H1 (cell line): Measurements from ENCODE around the gene SLC7A8. TPM values are rescaled to one million over a fixed set of nuclear protein-coding genes. Genes with fewer than 3 reads are reported as not detected.

ENCODE experiments used
- CTCF ChIA-PET: fragments of 300-600 bp; sonication (Branson Sonifier 250); formaldehyde crosslinking; loops from one replicate; lab custom pipeline; 2021; ENCODE audit not compliant: partially characterized antibody; lab: Charles Lee
- POLR2A ChIA-PET: fragments of 300-600 bp; sonication (Branson Sonifier 250); formaldehyde crosslinking; loops from one replicate; lab custom pipeline; 2021; ENCODE audit warnings: inconsistent platforms; ENCODE audit not compliant: partially characterized antibody; lab: Charles Lee
- DNase-seq, 2 experiments: peaks; one replicate each; pipeline versions ENCODE4 v3.0.0 to v3.0.0-alpha.2; 2010 to 2022; ENCODE audit warnings: low spot score in 2 of 2, low read depth in 1 of 2, mixed read lengths in 1 of 2
- FAIRE-seq: peaks from 2 replicates; lab custom pipeline; 2011; peaks lifted over from hg19 to GRCh38; lab: Jason Lieb, UNC
- H2AFZ ChIP-seq: 2 replicates; pipeline ENCODE4 v1.8.1; 2012; ENCODE audit warnings: low read length, inconsistent platforms
- H2AK5ac ChIP-seq: 2 replicates; pipeline ENCODE4 v1.6.1; 2013; ENCODE audit warnings: low read depth, low read length
- H2BK120ac ChIP-seq: replicated peaks from 2 replicates; pipeline ENCODE3; 2013; ENCODE audit warnings: low read depth, low read length, inconsistent platforms
- H2BK12ac ChIP-seq: 2 replicates; pipeline ENCODE4 v1.6.1; 2013; ENCODE audit warnings: low read depth, low read length
- H2BK15ac ChIP-seq: 2 replicates; pipeline ENCODE4 v1.6.1; 2013; ENCODE audit warnings: low read length
- H2BK20ac ChIP-seq: 2 replicates; pipeline ENCODE4 v1.6.1; 2013; ENCODE audit warnings: low read length
- H2BK5ac ChIP-seq: 2 replicates; pipeline ENCODE4 v1.6.1; 2013; ENCODE audit warnings: low read depth, low read length
- H3K14ac ChIP-seq: 2 replicates; pipeline ENCODE4 v1.6.1; 2013; ENCODE audit warnings: inconsistent platforms; ENCODE audit not compliant: insufficient read length
- H3K18ac ChIP-seq: 2 replicates; pipeline ENCODE4 v1.6.1; 2013; ENCODE audit warnings: low read length; ENCODE audit errors: extremely low read depth
- H3K23ac ChIP-seq: 2 replicates; pipeline ENCODE4 v1.6.1; 2013; ENCODE audit warnings: inconsistent platforms; ENCODE audit not compliant: insufficient read length
- H3K23me2 ChIP-seq: 2 replicates; pipeline ENCODE4 v1.6.1; 2013; ENCODE audit warnings: low read depth, low read length
- H3K27ac ChIP-seq: 2 replicates; pipeline ENCODE4 v1.6.1; 2011; ENCODE audit warnings: low read depth, low read length, inconsistent platforms
- H3K27me3 ChIP-seq, 4 experiments: replicated peaks in 1 of 4; 1 replicate in 1 of 4; 2 replicates in 3 of 4; pipeline versions ENCODE4 v1.6.1 to v1.8.1; 2011 to 2013; ENCODE audit warnings: low read length in 3 of 4, mild to moderate bottlenecking in 3 of 4, inconsistent platforms in 2 of 4, mixed read lengths in 2 of 4, moderate library complexity in 1 of 4; ENCODE audit not compliant: control insufficient read depth in 3 of 4, insufficient read depth in 3 of 4; ENCODE audit errors: extremely low read depth in 1 of 4
- H3K36me3 ChIP-seq, 4 experiments: 2 replicates each; pipeline versions ENCODE4 v1.6.1 to v1.8.1; 2011 to 2013; ENCODE audit warnings: mild to moderate bottlenecking in 4 of 4, low read length in 3 of 4, moderate library complexity in 2 of 4, control low read depth in 1 of 4, inconsistent platforms in 1 of 4; ENCODE audit not compliant: insufficient read depth in 4 of 4, control insufficient read depth in 2 of 4
- H3K4ac ChIP-seq: replicated peaks from 2 replicates; pipeline ENCODE3; 2013; ENCODE audit warnings: low read length, low read depth, mixed read lengths, inconsistent platforms; ENCODE audit not compliant: insufficient read length
- H3K4me1 ChIP-seq, 4 experiments: replicated peaks in 1 of 4; 1 replicate in 1 of 4; 2 replicates in 3 of 4; pipeline versions ENCODE4 v1.6.1 to v1.8.1; 2011 to 2013; ENCODE audit warnings: low read length in 3 of 4, inconsistent platforms in 2 of 4, mixed read lengths in 1 of 4; ENCODE audit not compliant: insufficient read depth in 4 of 4, control insufficient read depth in 3 of 4
- H3K4me2 ChIP-seq, 2 experiments: 2 replicates each; pipeline versions ENCODE4 v1.6.1 to v1.8.1; 2011 to 2013; ENCODE audit warnings: low read depth in 2 of 2, low read length in 2 of 2, control low read depth in 1 of 2, inconsistent platforms in 1 of 2, mild to moderate bottlenecking in 1 of 2; ENCODE audit not compliant: insufficient read depth in 1 of 2
- H3K4me3 ChIP-seq, 4 experiments: fragments of 200-600, 300-600 bp in 1 of 4; sonication (generic), shearing (Covaris generic), sonication (Bioruptor Twin) in 1 of 4; 2 replicates each; pipeline versions ENCODE4 v1.5.1 to v1.8.1; 2011 to 2016; ENCODE audit warnings: low read length in 4 of 4, low read depth in 3 of 4, control low read depth in 2 of 4, inconsistent platforms in 2 of 4, mild to moderate bottlenecking in 2 of 4, mixed read lengths in 1 of 4, moderate library complexity in 1 of 4; ENCODE audit not compliant: insufficient read depth in 2 of 4; ENCODE audit errors: extremely low read depth in 1 of 4
- H3K56ac ChIP-seq: replicated peaks from 2 replicates; pipeline ENCODE3; 2013; ENCODE audit warnings: low read depth, mild to moderate bottlenecking, mixed read lengths, low read length, inconsistent platforms; ENCODE audit not compliant: insufficient read length
- H3K79me1 ChIP-seq: 2 replicates; pipeline ENCODE4 v1.6.1; 2013; ENCODE audit warnings: low read depth, low read length, control low read depth
- H3K79me2 ChIP-seq, 2 experiments: 2 replicates each; pipeline versions ENCODE4 v1.6.1 to v1.8.1; 2012 to 2013; ENCODE audit warnings: low read length in 2 of 2, mild to moderate bottlenecking in 2 of 2, inconsistent platforms in 1 of 2; ENCODE audit not compliant: insufficient read depth in 2 of 2, control insufficient read depth in 1 of 2
- H3K9ac ChIP-seq, 4 experiments: replicated peaks in 1 of 4; 1 replicate in 1 of 4; 2 replicates in 3 of 4; pipeline versions ENCODE4 v1.6.1 to v1.8.1; 2011 to 2013; ENCODE audit warnings: low read depth in 3 of 4, low read length in 3 of 4, control low read depth in 2 of 4, mild to moderate bottlenecking in 2 of 4, moderate library complexity in 2 of 4, inconsistent platforms in 1 of 4; ENCODE audit errors: extremely low read depth in 1 of 4
- H3K9me3 ChIP-seq, 2 experiments: 2 replicates each; pipeline versions ENCODE4 v1.6.1 to v1.8.1; 2012 to 2013; ENCODE audit warnings: mild to moderate bottlenecking in 2 of 2, moderate library complexity in 2 of 2, control low read depth in 1 of 2, inconsistent platforms in 1 of 2, low read depth in 1 of 2, low read length in 1 of 2, mixed read lengths in 1 of 2; ENCODE audit not compliant: insufficient read depth in 2 of 2
- H4K20me1 ChIP-seq, 2 experiments: replicated peaks in 1 of 2; 2 replicates each; pipeline versions ENCODE3 to v1.8.1; 2011 to 2013; ENCODE audit warnings: inconsistent platforms in 2 of 2, low read length in 2 of 2, mild to moderate bottlenecking in 1 of 2; ENCODE audit not compliant: insufficient read depth in 2 of 2, control insufficient read depth in 1 of 2
- H4K5ac ChIP-seq: 2 replicates; pipeline ENCODE4 v1.6.1; 2013; ENCODE audit warnings: low read length, low read depth, mixed read lengths, inconsistent platforms; ENCODE audit not compliant: insufficient read length
- H4K8ac ChIP-seq: 2 replicates; pipeline ENCODE4 v1.8.0; 2013; ENCODE audit warnings: mild to moderate bottlenecking, moderate library complexity, low read length, inconsistent platforms; ENCODE audit not compliant: insufficient read depth; ENCODE audit errors: extremely low read depth
- H4K91ac ChIP-seq: replicated peaks from 2 replicates; pipeline ENCODE3; 2013; ENCODE audit warnings: low read length, mixed read lengths, inconsistent platforms; ENCODE audit not compliant: insufficient read length
- WGBS, 2 experiments: shearing (Covaris generic) in 1 of 2; methylation state at CpG; one replicate each; pipeline versions ENCODE4 v1.1.6 to v1.1.7; 2013 to 2015; ENCODE audit warnings: low lambda C conversion rate in 2 of 2, mixed read lengths in 2 of 2, inconsistent platforms in 1 of 2, low coverage in 1 of 2, missing lambda C conversion rate in 1 of 2; ENCODE audit not compliant: insufficient replicate concordance in 2 of 2, insufficient coverage in 1 of 2, insufficient read length in 1 of 2; ENCODE audit errors: extremely low coverage in 1 of 2, missing lambda C conversion rate in 1 of 2; 5-methylcytosine and 5-hydroxymethylcytosine counted together
- polyA plus RNA-seq, 7 experiments: library from polyadenylated mRNA; depleted of rRNA in 3 of 7; stranded (reverse) in 5 of 7; unstranded in 2 of 7; fragments of >200 nt in 5 of 7; fragments of 200-250 nt in 2 of 7; gene quantifications; 1 replicate in 5 of 7; 2 replicates in 1 of 7; 4 replicates in 1 of 7; pipeline versions ENCODE4 v1.2.1 to v1.2.3, GENCODE V29; 2011 to 2013; ENCODE audit warnings: missing spikeins in 2 of 7, mixed read lengths in 2 of 7
- total RNA-seq: library from RNA; stranded (reverse); fragmentation: NEBNext Ultra II Directional; extraction: Animal tissue kit (Norgen Biotek cat#: 25700); gene quantifications from 2 replicates; pipeline ENCODE4 v1.2.1, GENCODE V29; 2021

The SLC7A8 gene
- total and polyA plus RNA-seq, 2 of the 8 experiments (the other 6 are each of a cell fraction or from before 2014, with no cell fraction given): 182 to 204 TPM

- FAIRE-seq: no peak
- peak within 1 kb of the TSS; percentile 31 for H2BK120ac ChIP-seq
- H3K9ac ChIP-seq: no peak within 1 kb of the TSS
- H3K18ac ChIP-seq: 0 out of 2 replicates have a peak within 1 kb of the TSS, but pooled peaks have one; percentile 25
- no peak within 1 kb of the TSS for H3K4me2 ChIP-seq
- H4K91ac ChIP-seq: peak within 1 kb of the TSS; percentile 34
- no peak within 1 kb of the TSS for H3K56ac ChIP-seq
- H2BK15ac ChIP-seq: peak within 1 kb of the TSS; percentile 63
- no peak for DNase-seq
- no peak within 1 kb of the TSS for H2BK20ac ChIP-seq
- WGBS, 2 experiments: 95% methylated on average over 16 of the region's 32 CpGs; no CpG with 5 or more reads in 1 of the 2 experiments
- H3K27ac ChIP-seq: no peak within 1 kb of the TSS
- H2AFZ ChIP-seq: peak within 1 kb of the TSS; percentile 43; the same call in 1 of the 2 replicates
- H4K20me1 ChIP-seq: no peaks in the 10 kb centered on the region
- H2BK12ac ChIP-seq: peak within 1 kb of the TSS; percentile 75; the same call in 1 of the 2 replicates
- no peaks in the 10 kb centered on the region for H3K23me2 ChIP-seq
- POLR2A ChIA-PET: interaction anchor here (0.8 to 1.5 kb wide), 5 partner anchors 10 to 65 kb away, joined by 3 to 6 read pairs (median 4); partner anchors contain the start of genes ACIN1, C14orf119 and SLC7A8
- 0 out of 7 replicates have a peak, but pooled peaks cover 0 to 3% (median 0%) of the 10 kb centered on the region in 4 experiments for H3K27me3 ChIP-seq
- CTCF ChIA-PET: interaction anchor here (0.6 to 11.8 kb wide), 15 partner anchors 8 to 192 kb away, joined by 3 to 290 read pairs (median 4); partner anchors contain the start of gene SLC7A8
- no peaks in the 10 kb centered on the region for H3K79me1 ChIP-seq
- no peak within 1 kb of the TSS for H3K14ac ChIP-seq
- H3K4me1 ChIP-seq: peaks cover 0 to 14% (median 6%) of the 10 kb centered on the region in 4 experiments; a peak in 6 of 7 replicates
- no peak within 1 kb of the TSS for H4K5ac ChIP-seq
- H3K4me3 ChIP-seq: no peak within 1 kb of the TSS
- H3K9me3 ChIP-seq: no peaks in the 10 kb centered on the region; a peak in 1 of 4 replicates
- H4K8ac ChIP-seq: peak within 1 kb of the TSS; percentile 66
- H2BK5ac ChIP-seq: peak within 1 kb of the TSS; percentile 15; the same call in 1 of the 2 replicates
- H3K4ac ChIP-seq: peak within 1 kb of the TSS; percentile 23
- H3K36me3 ChIP-seq: no peaks in the 10 kb centered on the region
- H3K79me2 ChIP-seq: no peaks in the 10 kb centered on the region
- no peak within 1 kb of the TSS for H2AK5ac ChIP-seq
- no peak within 1 kb of the TSS for H3K23ac ChIP-seq
Observed at GRCh38 chr14:23118506-23119362, 64.7 kb downstream of the SLC7A8 start, which contains the start of gene CEBPE. TSS of gene CEBPE (minus strand) at chr14:23119255. CDS start at chr14:23119091, 164 bp downstream.
